HG02840 (cell line): ENCODE measurements around the gene TMEM95.

Experiments used
- ATAC-seq: cut with Tn5 transposase; IDR thresholded peaks from one replicate; pipeline ENCODE4 v1.9.1; 2021; ENCODE audit warnings: mild to moderate bottlenecking, moderate library complexity, moderate number of reproducible peaks; ENCODE audit not compliant: unreplicated experiment, low FRiP score

The TMEM95 gene

DNA sequence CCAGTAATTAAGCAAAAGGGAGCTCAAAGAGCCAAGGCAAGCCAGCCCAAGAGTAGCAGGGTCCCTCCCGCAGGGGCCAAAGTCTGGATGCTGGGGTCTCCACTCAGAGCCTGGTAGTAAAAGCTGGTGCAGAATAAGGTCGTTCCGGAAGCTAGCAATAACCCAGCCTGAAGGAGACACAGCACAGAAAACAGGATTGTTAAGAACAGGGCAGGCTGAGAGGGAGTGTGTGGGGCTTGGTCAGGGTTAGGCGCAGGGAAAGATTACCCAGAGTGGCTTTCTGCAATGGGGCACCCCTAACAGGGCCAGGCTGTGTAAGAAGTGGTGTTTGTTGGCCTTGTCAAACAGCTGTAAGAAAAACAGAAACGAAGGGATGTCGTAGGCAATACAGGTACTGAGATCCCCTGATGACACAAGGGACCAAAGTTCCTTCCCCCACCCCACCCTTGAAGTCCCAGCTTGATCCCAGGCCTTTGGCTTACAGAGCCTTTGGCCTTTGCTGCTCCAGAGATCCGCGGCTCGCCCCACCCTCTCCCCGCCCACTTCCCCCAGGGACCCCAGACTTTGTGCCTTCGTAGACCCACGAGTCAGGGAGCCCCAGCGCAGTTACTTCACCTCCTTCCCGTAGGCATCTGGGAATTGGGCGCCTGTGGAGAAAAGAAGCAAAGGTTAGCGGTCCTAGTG lies 48.2 kb downstream of the TMEM95 start:
- ATAC-seq: no peak

- ATAC-seq: no peak
These were observed 48.7 kb downstream of the TMEM95 start for GRCh38 chr17:7403727-7403976.

DNA sequence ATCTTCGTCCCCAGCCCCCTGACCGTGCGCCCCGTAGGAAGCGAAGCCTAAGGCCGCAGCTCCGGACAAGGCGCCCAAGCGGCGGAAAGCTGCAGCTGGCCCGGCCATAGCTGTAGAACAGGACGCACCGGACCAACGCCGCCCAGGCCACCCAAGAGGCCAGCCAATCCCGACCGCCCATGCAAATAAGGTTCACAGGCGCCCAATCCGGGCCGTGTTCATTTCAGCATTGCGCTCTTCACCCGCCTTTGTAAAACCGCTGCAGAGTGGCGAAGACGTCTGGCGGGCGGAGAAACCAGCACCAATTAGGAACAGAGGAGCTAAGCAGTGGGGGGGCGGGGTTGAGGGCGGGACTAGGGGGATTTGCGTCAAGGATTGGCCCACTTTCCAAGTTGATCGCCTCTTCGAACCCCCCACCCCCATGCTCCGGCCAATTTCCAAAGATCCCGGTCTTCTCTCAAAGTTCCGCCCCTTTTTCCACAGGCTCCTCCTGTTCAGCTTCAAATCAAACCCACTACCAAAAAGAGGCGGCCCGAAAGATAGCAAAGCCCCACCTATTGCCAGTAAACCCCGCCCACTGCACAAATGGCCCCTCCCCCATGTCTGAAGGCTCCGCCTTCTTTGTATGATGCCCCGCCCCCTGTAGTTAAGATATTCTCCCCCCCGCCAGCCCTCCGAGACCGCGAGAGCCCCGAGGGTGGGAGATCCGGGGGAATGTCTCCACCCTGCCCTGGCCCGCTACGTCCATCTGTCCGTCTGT lies 49.2 kb downstream of the TMEM95 start, which contains the start of gene TMEM256:
TMEM256 (minus strand) TSS at position 121 of the 760 bp plus-strand sequence; CDS start at position 108, 13 bp downstream.
- peak; percentile 95 for ATAC-seq

GRCh38 chr17:7404737-7405349 lies 49.9 kb downstream of the TMEM95 start:
- peak; percentile 5 for ATAC-seq

DNA sequence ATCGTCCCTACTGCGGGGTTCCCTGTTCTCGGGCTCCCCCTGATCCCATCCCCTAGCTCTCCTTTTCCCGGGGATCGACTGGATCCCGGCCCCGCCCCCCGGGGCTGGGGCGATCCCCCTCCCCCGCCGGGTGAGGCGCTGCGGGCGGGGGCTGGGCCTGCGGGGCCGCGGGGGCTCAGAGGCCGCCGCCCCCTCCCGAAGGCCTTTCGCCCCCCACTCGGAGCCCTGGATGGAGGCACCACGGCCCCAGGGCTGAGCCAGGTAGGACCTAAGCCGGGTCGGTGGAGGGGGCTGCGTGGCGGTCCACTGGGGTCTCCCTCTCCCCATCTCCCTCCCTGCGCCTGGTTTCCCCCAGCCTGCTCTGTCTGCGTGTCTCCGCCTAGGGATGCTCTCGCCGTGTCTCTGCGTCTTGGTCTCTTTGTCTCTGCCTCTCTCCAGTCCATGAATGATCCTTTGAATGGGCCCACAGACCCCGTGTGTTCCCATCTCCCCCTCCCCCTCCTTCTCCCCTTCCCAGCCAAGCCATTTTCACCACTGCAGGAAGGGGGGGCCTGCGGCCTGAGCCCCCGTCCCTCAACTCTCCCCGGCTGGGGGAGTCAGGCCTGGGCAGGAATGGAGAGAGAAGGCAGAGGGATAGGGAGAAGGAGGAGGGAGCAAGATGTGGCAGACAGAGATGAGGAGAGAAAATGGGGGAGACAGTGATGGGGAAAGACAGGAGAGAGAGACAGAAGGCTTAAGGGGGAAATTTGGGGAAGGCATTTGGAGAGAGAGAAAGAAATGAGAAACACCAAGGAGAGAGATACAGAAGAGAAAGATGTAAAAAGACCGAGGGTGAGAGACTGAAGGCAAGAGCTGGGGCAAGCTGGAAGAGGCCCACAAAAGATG lies 50.6 kb downstream of the TMEM95 start:
- ATAC-seq: no peak

DNA sequence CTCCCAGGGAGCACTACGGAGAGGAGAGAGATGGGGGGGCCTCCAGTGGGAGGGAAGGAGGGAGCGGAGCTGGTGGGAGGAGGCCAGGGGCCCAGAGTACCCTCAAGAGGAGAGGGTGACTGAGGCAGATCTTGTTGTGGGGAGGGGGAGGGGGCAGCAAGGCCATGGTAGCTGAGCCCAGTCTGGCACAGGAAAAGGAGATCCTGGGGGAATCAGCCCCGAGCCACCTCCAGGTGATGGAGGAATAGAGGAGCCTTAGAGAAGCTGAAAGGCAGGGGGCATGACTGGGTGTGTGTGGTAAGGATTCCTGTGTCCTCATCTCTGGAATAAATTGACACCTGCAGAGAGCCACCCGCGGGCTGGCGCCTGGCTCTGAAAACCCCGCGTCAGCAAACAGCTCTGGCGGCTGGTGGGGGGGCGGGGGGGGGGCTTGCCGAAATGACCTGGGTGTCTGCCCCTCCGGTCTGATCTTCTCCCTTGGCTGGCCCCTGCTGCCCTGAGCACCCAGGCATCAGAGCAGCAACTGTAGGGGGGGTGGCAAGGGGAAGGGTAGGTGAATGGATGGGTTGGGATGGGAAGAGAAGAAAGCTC lies 51.4 kb downstream of the TMEM95 start:
- ATAC-seq: no peak
